Astrocyte of the spinal cord (primary cell): ENCODE data around the gene OLFM2.
"Not testable (repeated sequence)": the region's sequence is repeated elsewhere in the genome, so short reads cannot be mapped to it uniquely, and the experiment has no call there.

ENCODE experiments used
- DNase-seq: peaks from one replicate; pipeline ENCODE4 v3.0.0; 2011; ENCODE audit warnings: low read depth, low spot score
- H3K4me3 ChIP-seq: 2 replicates; pipeline ENCODE4 v1.5.1; 2011; ENCODE audit warnings: low read depth, mild to moderate bottlenecking, low read length, moderate library complexity
- in situ Hi-C: cut with HindIII; loops from 2 replicates; pipeline ENCODE4 v1.10.0; 2017; ENCODE audit warnings: low sequenced_read_pairs
- TF ChIP-seq, protein P1 (sequence below): IDR thresholded peaks from 2 replicates; pipeline ENCODE4 v1.5.1; 2012; ENCODE audit warnings: low read depth, mild to moderate bottlenecking, low read length, inconsistent platforms

OLFM2 gene

DNA sequence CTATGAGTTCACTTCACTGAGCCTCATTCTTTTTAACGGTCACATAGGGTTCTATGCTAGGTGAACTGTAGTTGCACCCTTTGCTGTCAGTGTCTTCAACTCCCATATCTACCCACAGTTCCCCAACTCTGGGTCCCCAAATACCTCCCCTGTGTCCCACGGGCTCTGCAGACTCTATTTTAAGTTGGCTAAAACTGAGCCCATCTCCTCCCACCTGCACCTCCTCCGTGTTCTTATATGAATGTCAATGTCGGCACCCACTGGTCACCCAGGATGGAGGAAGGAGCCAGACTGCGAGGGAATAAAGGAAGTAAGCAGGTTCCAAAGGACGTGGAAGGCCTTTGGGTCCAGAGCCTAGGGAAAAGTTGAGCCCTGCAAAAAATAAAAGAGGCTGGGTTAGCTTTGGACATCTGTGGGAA, 102.0 kb downstream of the OLFM2 start:
- in situ Hi-C loops, result no loop called here
- TF ChIP-seq, protein P1, sequence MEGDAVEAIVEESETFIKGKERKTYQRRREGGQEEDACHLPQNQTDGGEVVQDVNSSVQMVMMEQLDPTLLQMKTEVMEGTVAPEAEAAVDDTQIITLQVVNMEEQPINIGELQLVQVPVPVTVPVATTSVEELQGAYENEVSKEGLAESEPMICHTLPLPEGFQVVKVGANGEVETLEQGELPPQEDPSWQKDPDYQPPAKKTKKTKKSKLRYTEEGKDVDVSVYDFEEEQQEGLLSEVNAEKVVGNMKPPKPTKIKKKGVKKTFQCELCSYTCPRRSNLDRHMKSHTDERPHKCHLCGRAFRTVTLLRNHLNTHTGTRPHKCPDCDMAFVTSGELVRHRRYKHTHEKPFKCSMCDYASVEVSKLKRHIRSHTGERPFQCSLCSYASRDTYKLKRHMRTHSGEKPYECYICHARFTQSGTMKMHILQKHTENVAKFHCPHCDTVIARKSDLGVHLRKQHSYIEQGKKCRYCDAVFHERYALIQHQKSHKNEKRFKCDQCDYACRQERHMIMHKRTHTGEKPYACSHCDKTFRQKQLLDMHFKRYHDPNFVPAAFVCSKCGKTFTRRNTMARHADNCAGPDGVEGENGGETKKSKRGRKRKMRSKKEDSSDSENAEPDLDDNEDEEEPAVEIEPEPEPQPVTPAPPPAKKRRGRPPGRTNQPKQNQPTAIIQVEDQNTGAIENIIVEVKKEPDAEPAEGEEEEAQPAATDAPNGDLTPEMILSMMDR, result no peak
- peak overlapping the region; percentile 73 for H3K4me3 ChIP-seq
- DNase-seq, result no peak

DNA sequence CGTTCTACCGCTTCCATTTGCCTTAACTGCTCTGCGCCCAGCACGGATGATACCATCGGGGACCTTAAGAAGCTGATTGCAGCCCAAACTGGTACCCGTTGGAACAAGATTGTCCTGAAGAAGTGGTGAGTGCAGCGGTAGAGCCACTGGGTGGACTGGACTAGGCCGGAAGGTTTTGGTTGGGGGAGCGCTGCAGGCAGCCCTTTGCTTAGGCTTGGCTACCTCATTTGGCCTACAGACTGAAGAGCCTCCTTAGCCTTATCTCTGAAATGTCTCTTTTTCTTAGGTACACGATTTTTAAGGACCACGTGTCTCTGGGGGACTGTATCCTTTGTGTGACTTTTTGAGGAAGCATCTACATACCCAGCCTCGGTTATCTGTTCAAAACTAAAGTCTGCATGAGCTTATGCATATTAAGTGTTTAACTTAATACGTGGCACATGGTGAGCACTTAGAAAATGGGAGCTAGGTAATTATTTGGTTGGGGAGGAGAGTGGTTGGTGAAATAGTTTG, 107.7 kb downstream of the OLFM2 start:
- TF ChIP-seq, protein P1, result no peak
- H3K4me3 ChIP-seq, result peak overlapping the region; percentile 93
- in situ Hi-C loops, result no loop called here
- DNase-seq, result no peak

DNA sequence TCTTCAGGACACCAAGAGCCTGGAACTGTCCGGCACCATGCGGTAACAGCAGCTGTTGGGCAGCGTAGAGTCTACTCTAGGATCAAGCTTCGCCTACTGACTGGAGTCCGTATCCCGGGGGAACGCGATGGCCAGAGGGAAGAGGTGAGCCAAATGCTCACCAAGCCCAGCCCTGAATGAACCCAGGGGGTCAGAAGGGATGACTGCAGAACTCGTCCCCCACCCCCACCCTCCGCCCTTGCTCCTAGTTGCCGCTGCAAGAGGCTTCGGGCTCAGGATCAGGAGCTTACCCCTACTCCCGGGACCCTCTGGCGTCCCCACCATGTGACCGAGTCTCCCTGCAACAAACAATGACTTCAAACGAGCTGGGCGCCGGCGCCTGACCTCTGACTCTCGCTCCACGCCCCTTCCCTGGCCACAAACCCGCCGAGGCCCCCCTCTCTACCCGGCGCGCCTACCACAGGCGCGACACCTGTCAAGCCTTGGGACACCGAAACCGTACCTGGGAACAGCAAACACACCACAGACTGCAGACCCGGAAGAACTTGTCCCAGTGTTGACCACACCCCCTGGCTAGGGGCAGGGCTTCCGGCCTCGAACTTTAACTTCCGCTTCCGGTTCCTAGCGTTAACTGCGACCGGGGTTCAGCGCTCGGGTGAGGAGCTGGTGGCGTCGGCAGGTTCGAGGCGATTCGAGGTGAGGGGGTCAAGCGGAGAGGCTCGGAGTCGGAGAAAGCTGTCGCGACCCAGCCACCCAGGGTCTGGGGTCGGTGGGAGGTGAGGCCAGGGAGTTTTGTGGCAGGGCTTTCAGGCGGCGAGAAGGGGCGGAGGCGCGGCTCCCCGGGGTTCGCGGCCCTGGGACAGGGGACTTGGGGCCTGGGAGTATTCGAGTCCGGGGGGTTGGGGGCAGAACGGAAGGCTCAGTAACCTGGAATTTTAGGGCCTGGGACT, 108.8 kb downstream of the OLFM2 start, which contains the start of gene UBL5:
TSS of gene UBL5 (plus strand) at position 630 of the 950 bp plus-strand sequence. CDS start 420 bp downstream, outside the sequence.
- peak within 1 kb of the TSS; percentile 93 for H3K4me3 ChIP-seq
- TF ChIP-seq, protein P1, result no peak
- peak; percentile 83 for DNase-seq
- in situ Hi-C loops, result no loop called here

DNA sequence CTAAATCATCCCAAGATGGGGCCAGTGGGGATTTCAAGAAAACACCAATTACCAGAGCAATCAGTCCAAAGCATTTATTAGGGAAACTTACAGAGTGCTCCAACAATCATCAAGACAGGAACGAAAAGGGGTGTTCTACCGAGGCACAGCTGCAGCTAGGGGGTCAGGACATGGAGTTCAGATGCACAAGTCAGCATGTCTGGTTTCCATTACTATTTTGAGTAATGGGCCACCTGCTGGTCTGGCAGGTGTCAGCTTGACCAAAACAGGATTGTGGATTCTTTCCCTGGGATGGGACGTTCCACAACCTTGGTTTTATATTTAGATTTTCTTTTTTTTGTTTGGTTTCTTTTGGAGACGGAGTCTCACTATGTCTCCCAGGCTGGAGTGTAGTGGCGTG, 112.5 kb downstream of the OLFM2 start:
- TF ChIP-seq, protein P1, result no peak
- no peak overlapping the region for H3K4me3 ChIP-seq
- in situ Hi-C loops, result no loop called here
- no peak for DNase-seq

DNA sequence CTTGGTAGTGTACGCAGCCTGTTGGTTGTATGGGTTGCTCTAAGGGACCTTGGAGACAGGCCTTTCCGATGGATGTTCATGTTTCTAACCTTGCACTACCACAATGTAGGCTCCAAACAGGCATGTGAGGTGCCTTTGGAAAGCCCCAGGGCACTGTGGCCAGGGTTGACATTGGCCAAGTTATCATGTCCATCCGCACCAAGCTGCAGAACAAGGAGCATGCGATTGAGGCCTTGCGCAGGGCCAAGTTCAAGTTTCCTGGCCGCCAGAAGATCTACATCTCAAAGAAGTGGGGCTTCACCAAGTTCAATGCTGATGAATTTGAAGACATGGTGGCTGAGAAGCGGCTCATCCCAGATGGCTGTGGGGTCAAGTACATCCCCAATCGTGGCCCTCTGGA, 116.3 kb downstream of the OLFM2 start:
- DNase-seq, in situ Hi-C loops, H3K4me3 ChIP-seq: not testable (repeated sequence)

DNA sequence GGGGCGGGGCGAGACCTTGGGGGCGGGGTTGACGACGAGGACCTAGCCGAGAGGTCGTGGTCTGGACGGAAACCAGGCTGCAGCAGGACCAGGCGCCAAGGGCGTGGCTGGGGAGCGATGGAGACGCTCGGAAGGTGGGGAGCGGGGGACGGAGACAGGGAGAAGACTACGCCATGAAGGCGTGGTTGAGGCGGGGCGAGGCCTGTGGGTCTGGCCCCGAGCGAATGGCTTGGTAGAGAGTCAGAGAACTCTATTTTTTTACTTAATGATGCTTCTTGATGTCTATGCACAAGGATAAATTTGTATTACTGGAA, 116.8 kb downstream of the OLFM2 start:
- TF ChIP-seq, protein P1, result no peak
- in situ Hi-C loops, result no loop called here
- DNase-seq, result no peak
- H3K4me3 ChIP-seq, result peak overlapping the region; percentile 24
